Endothelial cell of umbilical vein (primary cell): Measurements from ENCODE around the gene HMCN1.

ENCODE experiments used
- CTCF ChIP-seq, 2 donors: IDR thresholded peaks; 1 replicate in 1 of 2; 2 replicates in 1 of 2; pipeline ENCODE4 v1.5.1; 2011; ENCODE audit warnings: low read length in 2 of 2, mild to moderate bottlenecking in 2 of 2, moderate library complexity in 2 of 2, control low read depth in 1 of 2, inconsistent platforms in 1 of 2, low read depth in 1 of 2; ENCODE audit not compliant: insufficient read depth in 1 of 2; ENCODE audit errors: extremely low read depth in 1 of 2
- EZH2 ChIP-seq: IDR thresholded peaks from 2 replicates; pipeline ENCODE4 v1.6.1; 2012; ENCODE audit warnings: borderline replicate concordance, low read depth, mild to moderate bottlenecking, moderate library complexity, low read length, inconsistent platforms; ENCODE audit not compliant: severe bottlenecking
- GATA2 ChIP-seq: IDR thresholded peaks from 2 replicates; pipeline ENCODE4 v1.7.0; 2011; ENCODE audit warnings: low read depth, mild to moderate bottlenecking, moderate library complexity, mixed read lengths, low read length; ENCODE audit not compliant: insufficient read length, insufficient read depth
- POLR2A ChIP-seq: IDR thresholded peaks from 2 replicates; pipeline ENCODE4 v1.6.1; 2012; ENCODE audit warnings: low read depth, mild to moderate bottlenecking, control low read depth, low read length
- POLR2AphosphoS5 ChIP-seq: IDR thresholded peaks from 2 replicates; pipeline ENCODE4 v1.6.1; 2012; ENCODE audit warnings: low read depth, mild to moderate bottlenecking, control low read depth, low read length, moderate library complexity; ENCODE audit not compliant: insufficient read depth

- TF ChIP-seq POLR2A = no peak
- no peak for TF ChIP-seq POLR2AphosphoS5
- no peak for TF ChIP-seq GATA2
- no peak for TF ChIP-seq EZH2
- no peak for TF ChIP-seq CTCF (IDR thresholded peaks at IDR 0.05; ENCODE audit: extremely low read depth in 1 of 2, insufficient read depth in 1 of 2, low read depth in 1 of 2, low read length in 2 of 2)
These were observed 322.9 kb downstream of the HMCN1 start for GRCh38 chr1:186057086-186057485.
